Middle frontal gyrus (tissue), 1 donor: ENCODE measurements around the gene WDR35.
A peak's percentile ranks its signal among the peaks of the same experiment; 100 is the strongest.

Experiments
- DNase-seq: peaks from one replicate; pipeline ENCODE4 v3.0.0-alpha.2; 2015; ENCODE audit warnings: low spot score; ENCODE audit errors: extremely low spot score

WDR35 gene

DNA sequence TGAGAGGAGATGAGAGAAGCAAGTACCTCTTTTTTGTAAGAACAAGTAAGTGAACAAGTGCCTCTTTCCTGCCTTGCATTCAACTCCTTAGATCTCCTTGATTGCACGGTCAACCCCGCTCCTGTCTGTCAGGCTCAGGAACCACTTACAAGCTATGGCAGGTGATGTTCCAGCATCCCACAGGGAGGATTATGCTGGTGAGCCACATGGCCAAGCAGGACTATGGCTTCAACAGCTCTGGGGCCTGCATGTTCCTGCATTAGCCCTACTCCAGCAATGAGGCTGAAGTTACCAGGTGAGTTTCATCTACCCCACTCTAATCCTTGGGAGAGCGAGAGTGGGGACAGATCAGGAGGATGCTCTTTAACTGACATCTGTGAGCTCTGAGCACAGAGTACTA lies 117.6 kb downstream of the WDR35 start:
- no peak for DNase-seq

DNA sequence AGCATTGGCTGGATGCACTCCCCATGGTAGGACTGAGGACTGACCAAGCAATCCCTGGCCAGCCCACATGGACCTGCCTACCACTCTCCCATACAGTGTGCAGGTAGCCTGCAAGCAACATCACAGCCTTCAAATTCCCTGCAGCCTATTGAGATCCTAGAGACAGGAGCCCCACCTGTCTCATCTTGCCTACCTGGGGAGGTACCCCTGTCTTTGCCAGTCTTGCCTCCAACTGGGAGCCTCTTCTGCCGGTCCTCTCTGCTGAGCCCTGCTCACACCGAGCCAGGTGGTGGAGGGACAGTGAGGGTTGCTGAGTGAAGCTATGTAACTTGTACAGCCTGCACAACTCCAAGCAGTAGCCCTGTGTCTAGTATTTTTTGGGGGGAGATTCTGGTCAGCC lies 118.1 kb downstream of the WDR35 start:
- DNase-seq, result no peak

DNA sequence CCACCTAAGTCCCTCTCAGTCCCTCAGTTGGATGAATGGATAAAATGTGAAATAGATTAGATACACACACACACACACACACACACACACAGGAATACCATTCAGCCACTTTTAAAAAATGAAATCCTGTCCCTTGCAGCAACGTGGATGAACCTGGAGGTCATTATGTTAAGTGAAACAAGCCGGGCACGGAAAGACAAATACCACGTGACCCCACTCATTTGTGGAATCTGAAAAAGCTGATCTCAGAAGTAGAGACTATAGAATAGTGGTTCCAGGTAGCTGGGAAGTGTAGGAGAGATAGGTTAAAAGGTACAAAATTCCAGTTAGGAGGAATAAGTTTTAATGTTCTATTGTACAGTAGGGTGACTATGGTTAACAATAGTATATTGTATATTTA lies 119.1 kb downstream of the WDR35 start:
- no peak for DNase-seq

DNA sequence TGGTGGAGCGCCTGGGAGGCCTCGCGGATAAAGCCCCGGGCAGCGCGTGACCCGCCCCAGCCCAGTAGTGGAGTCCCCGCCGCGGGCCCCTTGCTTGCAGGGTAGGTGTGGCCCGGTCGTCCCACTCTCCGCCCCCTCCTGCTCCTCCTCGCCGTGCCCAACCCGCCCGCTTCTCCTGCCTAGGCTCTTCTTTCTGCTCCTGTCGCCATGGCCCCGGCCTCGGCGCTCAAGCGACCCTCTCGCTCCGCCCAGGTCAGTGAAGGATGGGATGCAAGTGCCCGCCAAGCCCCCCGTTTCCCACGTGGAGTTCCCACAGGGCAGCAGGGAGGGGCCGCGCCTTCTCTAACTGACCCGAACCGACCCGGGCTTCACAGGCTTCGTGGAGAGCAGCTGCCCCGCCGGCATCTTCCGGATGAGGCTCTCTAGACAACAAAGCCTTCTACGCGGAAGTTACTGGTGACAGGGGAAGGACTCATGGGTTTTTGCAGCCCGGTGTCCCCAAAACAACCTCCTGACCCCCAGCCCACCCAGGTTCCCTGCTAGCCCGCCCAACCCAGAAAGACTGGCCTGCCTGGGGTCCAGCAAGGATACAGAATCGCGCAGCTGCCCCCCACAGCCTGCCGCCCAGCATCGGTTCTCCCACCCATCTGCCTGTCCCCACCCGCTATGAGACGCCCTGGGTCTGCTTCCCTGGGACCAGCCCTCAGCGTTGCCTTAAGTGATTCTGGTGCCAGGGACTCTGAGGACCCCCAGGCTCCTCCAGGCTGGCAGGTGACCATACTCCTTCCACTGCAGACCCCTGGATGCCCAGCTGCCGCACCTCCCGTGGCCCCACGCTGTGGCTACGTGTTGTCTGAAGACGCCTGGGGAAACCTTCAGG lies 121.0 kb downstream of the WDR35 start:
- no peak for DNase-seq

DNA sequence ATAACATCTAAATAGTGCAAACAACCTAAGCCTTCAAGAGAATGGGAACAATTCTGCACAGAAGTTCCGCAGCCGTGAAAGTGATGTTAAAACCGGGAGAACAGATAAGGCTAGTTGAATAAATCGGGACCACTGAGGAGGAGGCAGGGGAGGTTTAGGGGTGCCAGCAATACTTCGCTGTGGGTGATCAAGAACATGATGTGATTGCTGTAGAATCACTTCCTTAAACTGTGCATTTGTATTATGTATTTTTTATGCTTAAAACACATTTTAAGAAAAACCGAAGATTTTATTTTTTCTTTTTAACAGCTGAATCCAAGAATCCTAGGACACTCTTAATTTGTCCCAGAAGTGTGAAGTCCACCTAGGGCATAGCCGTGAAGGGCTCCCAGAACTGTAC lies 121.7 kb downstream of the WDR35 start:
- DNase-seq, result no peak

DNA sequence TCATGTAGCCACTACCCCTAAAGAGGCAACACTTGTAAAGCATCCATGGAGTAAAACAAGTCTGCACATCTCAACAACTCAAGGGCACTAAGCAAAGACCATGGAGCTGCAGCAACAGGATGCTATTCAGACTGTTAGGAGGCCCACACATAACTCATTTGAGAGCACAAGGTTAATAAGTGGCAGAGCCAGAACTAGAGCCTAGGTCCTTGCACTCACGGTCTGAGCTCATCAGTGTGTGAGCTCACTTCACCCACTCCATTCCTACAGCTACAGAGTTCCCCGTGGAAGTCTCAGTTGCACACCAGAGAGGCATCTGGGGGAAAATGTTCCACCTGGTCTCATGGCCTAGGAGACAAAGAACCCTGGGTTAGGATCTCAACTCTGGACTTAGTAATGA lies 123.1 kb downstream of the WDR35 start:
- no peak for DNase-seq

DNA sequence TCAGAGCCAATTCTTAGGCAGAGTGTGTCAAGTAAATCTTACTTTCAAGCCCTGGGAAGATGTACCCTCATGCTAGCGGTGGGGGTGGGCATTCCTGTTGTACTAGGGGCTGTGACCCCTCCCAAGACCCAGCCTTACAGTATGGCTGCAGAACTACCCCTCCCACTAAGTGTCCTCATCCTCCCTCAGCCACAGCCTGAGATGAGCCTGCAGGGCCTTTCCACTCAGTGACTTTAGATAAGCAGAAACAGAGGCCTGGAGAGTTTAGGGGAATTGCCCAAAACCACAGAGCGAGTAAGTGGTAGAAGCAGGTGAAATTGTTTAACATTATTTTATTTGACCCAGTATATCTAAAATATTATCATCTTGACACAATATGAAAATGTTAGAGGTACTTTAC lies 124.8 kb downstream of the WDR35 start:
- no peak for DNase-seq

DNA sequence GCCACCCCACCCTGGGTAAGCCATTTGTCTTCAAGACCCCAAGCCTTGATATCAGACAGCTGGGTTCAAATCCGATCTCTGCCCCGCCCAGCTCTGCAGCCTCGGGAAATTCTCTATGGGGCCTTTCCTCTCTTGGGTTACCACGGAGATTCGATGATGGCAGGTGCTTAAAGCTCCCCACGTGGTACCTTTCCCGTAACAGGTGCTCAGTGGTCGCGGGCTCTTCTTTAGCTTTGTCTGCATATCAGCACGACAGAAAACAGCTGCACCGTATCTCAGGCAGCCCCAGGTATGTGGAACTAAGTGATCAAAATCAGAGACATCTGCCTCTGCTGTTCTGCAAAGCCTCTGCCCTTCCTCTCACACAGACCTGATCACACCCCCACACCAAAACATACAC lies 125.5 kb downstream of the WDR35 start:
- no peak for DNase-seq

DNA sequence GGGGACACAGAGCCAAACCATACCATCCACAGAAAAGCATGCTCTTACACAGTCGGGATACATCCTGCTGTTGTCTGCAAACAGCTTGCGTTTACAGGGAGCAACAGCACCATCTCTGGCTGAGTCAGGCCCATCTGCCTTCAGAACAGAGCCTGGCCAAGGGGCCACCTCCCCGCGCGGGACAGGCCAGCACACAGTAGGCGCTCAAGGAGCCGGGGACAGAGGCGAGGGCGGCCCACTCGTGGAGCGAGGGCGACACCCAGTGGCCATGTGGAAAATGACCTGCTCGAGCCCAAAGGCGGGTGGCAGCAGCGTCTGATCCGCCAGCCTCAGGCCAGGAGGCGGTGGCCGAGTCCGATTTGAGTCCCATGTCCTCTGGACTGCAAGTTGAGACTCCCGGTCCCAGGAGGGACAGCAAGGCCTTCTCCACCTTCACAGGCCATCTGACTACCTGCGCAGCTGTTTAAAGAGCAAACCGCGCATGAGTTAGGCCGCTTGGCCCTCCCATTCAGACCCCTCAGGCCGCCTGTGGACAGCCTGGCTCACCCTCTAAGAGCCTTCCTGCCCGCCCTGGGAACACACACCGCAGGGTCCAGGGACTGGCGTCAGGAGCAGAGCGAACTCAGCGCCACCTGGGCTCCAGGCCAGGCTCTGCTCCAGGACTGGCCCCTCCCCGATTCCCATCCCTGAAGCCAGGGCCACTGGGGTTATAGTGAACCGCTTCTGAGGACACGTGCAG lies 126.4 kb downstream of the WDR35 start:
- peak; percentile 17 for DNase-seq

DNA sequence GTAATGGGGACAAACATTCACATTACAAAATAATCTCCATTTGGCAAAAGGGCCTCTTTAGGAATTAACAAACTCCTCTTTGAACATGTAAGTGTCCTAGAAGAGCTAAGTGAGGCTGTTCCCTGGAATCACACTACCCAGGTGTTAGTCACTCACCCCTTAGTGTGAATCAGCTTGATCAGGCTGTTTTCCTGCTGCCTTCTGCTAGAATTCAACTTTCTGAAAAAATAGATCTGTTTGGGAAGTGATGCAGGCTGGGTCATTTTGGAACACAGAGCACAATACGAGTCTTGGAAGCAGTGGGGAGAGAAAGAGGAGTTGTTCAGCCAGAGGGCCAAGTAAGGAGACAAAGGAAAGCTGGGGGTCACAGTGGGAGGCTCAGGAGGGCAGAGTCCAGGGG lies 128.1 kb downstream of the WDR35 start:
- DNase-seq, result no peak
